Right cardiac atrium (tissue), 5 donors: ENCODE measurements around the gene UBE2F. TPM values are rescaled to one million over a fixed set of nuclear protein-coding genes. Genes with fewer than 3 reads are reported as not detected.

Source experiments
- ATAC-seq, 2 donors: fragments of 200-7000 bp; cut with Tn5 transposase; one replicate each; pipeline versions ENCODE4 v1.8.0 to v1.9.1; 2020; ENCODE audit warnings: moderate library complexity in 2 of 2, mild to moderate bottlenecking in 1 of 2
- DNase-seq, 3 donors: peaks; one replicate each; pipeline ENCODE4 v3.0.0-alpha.2; 2020
- H3K27ac ChIP-seq: one replicate; pipeline ENCODE4 v1.5.1; 2013; ENCODE audit warnings: mild to moderate bottlenecking, low read length, control low read depth, moderate library complexity
- H3K27me3 ChIP-seq: one replicate; pipeline ENCODE4 v1.6.1; 2013; ENCODE audit not compliant: control insufficient read depth, insufficient read depth
- H3K4me1 ChIP-seq: one replicate; pipeline ENCODE4 v1.6.1; 2013; ENCODE audit warnings: low read length; ENCODE audit not compliant: control insufficient read depth, insufficient read depth
- H3K4me3 ChIP-seq: one replicate; pipeline ENCODE4 v1.5.1; 2013; ENCODE audit warnings: low read length, control low read depth
- H3K9me3 ChIP-seq: one replicate; pipeline ENCODE4 v1.6.1; 2013; ENCODE audit warnings: low read length; ENCODE audit not compliant: control insufficient read depth
- WGBS: extraction: QIAGEN DNeasy Blood & Tissue Kit; methylation state at CpG from one replicate; pipeline ENCODE4 v1.1.7; 2013; 5-methylcytosine and 5-hydroxymethylcytosine counted together
- intact Hi-C, 4 donors: fragments of 100-400 bp; cut with DNase I; formaldehyde crosslinking; loops; one replicate each; pipeline versions ENCODE4 v1.11.0 to v1.14.0; 2022 to 2023
- polyA plus RNA-seq: library from polyadenylated mRNA; stranded (reverse); fragments of 200-250 nt; gene quantifications from one replicate; pipeline ENCODE4 v1.2.3, GENCODE V29; 2013
- total RNA-seq, 4 donors: library from RNA; stranded (reverse); fragmentation: NEBNext Ultra II Directional; extraction: Animal tissue kit (Norgen Biotek cat#: 25700); gene quantifications; one replicate each; pipeline ENCODE4 v1.2.1, GENCODE V29; 2021
- donor health status: healthy with polysubstance abuse.
- donor health status: DM: no; HTN: yes; CAD: no.
- donor health status: DM: no; HTN: no; CAD: no.
- donor health status: DM: no; HTN: yes; CAD: no; lungs with severe emphysema.
- donor health status: DM: yes; HTN: yes; CAD: no.

The UBE2F gene
- total and polyA plus RNA-seq, 5 donors, result 95.9 to 118 (median 106) TPM

DNA sequence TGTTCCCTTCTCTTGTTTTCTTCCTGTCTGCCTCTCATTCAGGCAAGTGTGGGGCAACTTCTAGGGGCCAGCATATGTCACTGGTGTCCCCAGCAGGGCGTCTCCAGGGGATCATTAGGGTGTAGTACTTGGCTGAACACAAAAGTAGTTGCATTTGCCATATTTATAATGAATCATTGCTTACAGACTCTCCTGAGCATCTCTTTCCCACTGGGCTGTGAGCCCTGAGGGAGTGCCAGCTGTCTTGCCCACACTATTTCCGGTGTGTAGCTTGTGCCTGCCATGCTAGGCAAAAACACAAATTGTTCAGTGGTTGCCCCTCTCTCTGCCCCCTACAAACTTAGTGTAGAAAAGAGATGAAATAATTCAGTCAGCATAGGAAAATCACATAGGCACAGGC, 53.1 kb downstream of the UBE2F start:
- Histone ChIP-seq H3K27ac (no peak overlapping the region), H3K27me3 (no peaks in the 10 kb centered on the region), H3K4me1 (peaks cover 2% of the 10 kb centered on the region), H3K4me3 (no peak overlapping the region), H3K9me3 (no peaks in the 10 kb centered on the region)
- ATAC-seq (no peak), DNase-seq (no peak)
- 97% methylated on average over 2 of the region's 2 CpGs for WGBS
- intact Hi-C loops, result no loop called here

DNA sequence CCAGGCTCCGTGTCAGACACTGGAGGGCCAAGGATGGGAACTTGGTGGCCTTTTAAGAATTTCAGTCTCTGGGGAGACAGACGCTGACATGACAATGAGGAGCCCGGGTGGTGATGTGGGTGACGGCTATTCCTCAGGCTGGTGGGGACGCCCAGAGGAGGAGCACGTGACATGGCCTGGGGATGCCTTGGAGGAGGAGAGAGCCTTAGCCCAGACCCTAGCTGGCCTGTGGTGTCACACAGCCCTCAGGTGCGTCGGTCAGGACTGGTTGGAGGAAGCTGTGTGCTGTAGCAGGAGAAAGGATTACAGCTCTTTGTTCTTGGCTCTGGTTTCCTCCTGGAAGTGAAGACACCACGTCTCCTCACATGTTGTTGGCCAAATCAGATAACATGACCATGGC, 54.0 kb downstream of the UBE2F start:
- no peak overlapping the region for H3K4me3 ChIP-seq
- no peak for ATAC-seq

DNA sequence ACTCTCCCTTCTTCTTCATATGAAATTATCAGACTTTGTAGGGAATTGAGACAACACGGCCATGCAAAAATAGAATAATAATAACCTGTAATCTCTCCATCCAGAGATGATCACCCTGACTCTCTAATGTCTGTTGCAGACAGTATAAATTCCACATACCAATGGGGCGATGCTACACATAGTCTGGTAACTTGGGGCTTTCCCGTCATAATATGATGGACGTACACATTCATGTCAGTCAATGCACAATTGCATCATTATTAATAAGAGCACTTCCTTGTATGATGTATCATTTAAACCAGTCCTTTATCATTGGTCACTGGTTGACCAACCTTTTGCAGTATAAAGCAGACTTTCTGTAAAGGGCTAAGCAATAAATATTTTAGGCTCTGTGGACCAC, 54.5 kb downstream of the UBE2F start:
- Histone ChIP-seq H3K4me3 (no peak overlapping the region), H3K9me3 (no peaks in the 10 kb centered on the region), H3K27ac (no peak overlapping the region), H3K27me3 (no peaks in the 10 kb centered on the region), H3K4me1 (peaks cover 2% of the 10 kb centered on the region)
- DNase-seq (no peak), ATAC-seq (no peak)
- intact Hi-C loops, result no loop called here
- 89% methylated on average over 4 of the region's 4 CpGs for WGBS

More for the DNA sequence above, 54.0 kb downstream of the UBE2F start:
- H3K4me1 ChIP-seq, result peaks cover 2% of the 10 kb centered on the region
- H3K9me3 ChIP-seq, result no peaks in the 10 kb centered on the region
- no peak for DNase-seq
- intact Hi-C loops, result no loop called here
- H3K27ac ChIP-seq, result no peak overlapping the region
- WGBS, result 83% methylated on average over 9 of the region's 9 CpGs
- no peaks in the 10 kb centered on the region for H3K27me3 ChIP-seq

DNA sequence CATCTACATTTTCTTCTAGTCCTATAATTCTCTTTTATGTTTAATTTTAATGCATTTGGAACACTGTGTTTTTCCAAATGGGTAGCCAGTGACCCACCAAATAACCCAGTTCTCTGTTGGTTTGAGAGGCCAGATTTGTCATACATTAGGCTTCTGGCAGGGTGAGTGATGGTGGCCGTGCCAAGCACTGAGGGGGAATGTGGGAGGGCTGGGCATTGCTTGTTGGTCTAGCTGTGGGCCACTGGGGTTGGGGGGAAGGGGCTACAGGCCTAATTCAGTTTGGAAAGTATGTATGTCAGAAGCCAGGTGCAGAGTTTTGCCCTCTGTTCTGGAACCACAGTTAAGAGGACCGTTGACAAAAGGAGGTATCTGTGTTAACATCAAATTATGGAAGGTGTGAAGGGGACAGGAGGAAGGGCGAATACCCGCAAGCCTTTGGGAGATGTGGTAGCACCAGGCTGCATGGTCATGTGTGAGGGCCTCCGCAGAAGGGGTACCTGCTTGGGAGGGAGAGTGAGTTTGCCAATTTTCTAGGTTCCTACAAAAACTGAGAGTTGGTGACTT, 55.9 kb downstream of the UBE2F start:
- intact Hi-C loops, result no loop called here
- ATAC-seq, result no peak
- 85% methylated on average over 5 of the region's 5 CpGs for WGBS
- H3K4me1 ChIP-seq, result peaks cover 2% of the 10 kb centered on the region
- DNase-seq, result no peak
- H3K4me3 ChIP-seq, result no peak overlapping the region
- no peaks in the 10 kb centered on the region for H3K27me3 ChIP-seq
- no peaks in the 10 kb centered on the region for H3K9me3 ChIP-seq
- H3K27ac ChIP-seq, result no peak overlapping the region

DNA sequence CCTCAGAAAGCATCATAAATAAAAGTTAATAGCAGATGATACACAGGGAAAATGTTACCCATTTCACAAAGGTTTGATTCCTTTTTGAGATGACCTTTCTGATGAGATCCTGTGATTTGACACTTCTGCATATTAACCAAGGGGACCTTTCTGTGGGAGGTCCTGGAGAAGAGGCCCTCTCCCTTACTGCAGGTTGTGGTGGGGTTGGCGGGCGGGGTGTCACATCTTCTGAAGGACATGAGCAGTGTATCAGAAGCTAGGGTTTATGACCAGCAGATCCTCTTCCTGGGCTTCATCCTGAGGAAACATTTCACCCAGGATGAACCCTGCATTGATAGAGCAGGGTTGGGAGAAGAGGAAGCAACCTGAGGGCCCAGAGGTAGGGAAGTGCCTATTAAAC, 56.8 kb downstream of the UBE2F start:
- H3K4me3 ChIP-seq, result no peak overlapping the region
- intact Hi-C loops, result no loop called here
- WGBS, result 97% methylated on average over 2 of the region's 2 CpGs

DNA sequence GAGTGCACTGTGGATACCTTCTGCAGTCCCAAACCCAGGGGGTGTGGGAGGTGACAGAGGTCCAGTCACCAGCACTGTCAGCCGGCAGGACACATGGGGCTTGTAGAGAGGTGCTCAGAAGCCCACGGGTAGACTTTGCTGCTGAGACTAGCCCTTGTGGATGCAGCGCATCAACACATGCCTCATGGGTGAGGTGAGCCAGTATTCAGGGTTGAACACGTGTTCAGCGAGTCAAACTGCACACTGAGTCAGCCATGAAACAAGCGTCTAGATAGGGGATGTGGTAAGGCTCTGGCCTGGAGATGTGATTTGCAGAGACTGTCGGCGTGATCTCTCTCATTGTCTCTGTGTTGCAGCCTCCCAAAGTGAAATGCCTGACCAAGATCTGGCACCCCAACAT, 58.2 kb downstream of the UBE2F start:
- Histone ChIP-seq H3K9me3 (no peaks in the 10 kb centered on the region), H3K4me1 (peaks cover 2% of the 10 kb centered on the region), H3K27me3 (no peaks in the 10 kb centered on the region), H3K4me3 (no peak overlapping the region), H3K27ac (no peak overlapping the region)
- intact Hi-C loops, result no loop called here
- WGBS, result 89% methylated on average over 8 of the region's 8 CpGs
- DNase-seq (no peak), ATAC-seq (no peak)

More for the DNA sequence above, 56.8 kb downstream of the UBE2F start:
- peaks cover 2% of the 10 kb centered on the region for H3K4me1 ChIP-seq
- H3K27me3 ChIP-seq, result no peaks in the 10 kb centered on the region
- H3K27ac ChIP-seq, result no peak overlapping the region
- DNase-seq (no peak), ATAC-seq (no peak)
- H3K9me3 ChIP-seq, result no peaks in the 10 kb centered on the region

DNA sequence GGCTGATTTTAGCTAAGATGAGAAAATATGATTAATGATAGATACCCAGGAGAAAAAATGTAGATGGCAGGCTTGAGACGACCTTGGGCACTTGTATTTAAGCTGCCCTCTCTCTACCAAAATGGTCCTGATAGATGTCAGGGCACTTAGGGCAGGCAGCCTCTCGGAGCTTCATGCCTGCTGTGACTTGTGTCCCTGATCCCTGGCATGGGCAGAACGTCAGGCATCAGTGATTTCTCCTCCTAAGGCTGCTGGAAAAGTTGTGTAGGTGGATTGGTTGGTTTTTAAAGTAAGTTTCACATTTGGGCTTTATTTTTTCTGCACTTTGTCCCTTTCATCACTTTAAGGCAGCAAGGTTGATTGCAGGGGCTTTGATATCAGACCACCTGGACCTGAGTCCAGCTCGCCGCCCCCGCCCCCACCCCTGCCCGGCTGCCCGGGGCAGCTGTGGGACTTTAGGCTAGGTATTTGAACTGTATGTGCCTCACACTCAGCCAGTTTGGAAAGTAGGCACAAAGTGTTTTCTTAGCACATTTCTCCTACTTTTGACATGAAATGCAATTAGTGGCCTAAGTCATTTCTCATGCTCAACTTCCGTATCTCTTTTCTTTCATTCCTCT, 59.0 kb downstream of the UBE2F start:
- H3K27me3 ChIP-seq, result no peaks in the 10 kb centered on the region
- ATAC-seq, result no peak
- intact Hi-C loops, result no loop called here
- no peak overlapping the region for H3K4me3 ChIP-seq
- WGBS, result 86% methylated on average over 9 of the region's 9 CpGs
- H3K27ac ChIP-seq, result no peak overlapping the region
- H3K9me3 ChIP-seq, result no peaks in the 10 kb centered on the region
- H3K4me1 ChIP-seq, result peaks cover 2% of the 10 kb centered on the region
- no peak for DNase-seq

DNA sequence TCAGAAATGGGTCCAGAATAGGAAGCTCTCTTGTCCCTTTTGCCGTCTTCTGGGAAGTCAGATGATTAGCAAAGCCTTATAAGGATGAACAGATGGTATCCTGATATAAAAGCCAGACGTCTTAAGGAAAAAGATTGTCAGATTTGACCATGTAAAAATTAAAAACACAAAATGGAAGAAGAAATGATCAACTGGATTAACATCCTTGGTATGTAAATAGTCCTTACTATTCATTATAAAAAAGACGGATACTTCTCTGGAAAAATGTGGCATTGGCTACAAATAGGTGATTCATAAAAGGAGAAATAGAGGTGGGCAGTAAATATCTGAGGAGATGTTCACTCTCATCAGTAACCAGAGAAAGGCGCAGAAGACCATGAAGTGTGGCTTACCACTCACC, 60.2 kb downstream of the UBE2F start:
- ATAC-seq, result no peak

DNA sequence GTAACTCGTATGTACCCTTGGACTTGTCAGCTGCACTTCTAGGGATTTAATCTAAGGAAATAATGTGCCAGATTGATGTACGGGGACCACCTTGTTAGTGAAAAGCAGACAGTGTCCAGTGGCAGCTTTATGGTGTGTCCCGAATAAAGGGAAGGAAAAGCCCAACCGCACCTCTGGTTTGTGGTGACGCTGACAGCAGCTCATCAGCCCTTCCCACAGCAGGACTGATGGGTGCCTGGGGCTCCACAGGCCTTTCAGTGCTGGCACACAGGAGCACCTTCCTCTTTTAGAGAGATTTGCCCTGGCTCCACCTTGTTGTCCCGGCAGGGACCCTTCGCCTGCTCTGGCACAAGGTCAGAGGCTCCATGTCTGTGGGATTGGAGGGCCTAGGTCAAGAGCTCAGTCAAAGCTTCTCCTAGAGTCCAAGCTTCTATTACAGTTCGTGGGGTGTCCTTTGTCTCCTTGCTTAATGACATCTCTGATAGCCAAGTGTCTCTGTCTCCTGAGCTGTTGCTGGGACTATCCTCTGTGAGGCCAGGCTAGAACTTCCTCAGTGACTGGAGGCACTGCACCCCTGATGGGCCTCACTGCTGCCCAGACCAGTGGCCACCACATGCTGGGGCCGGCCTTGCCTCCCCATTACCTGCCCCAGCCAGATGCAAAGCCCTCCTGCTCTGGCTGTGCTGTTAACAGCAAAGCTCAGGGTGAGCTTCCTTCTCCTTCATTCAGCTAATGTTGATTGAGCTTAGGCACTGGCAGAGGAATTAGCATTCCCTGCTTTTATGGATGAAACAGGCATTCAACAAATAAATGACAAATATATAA, 61.0 kb downstream of the UBE2F start:
- no peak for DNase-seq
- Histone ChIP-seq H3K9me3 (no peaks in the 10 kb centered on the region), H3K27me3 (no peaks in the 10 kb centered on the region), H3K4me1 (peaks cover under 1% of the 10 kb centered on the region), H3K27ac (no peak overlapping the region), H3K4me3 (no peak overlapping the region)
- WGBS, result 79% methylated on average over 9 of the region's 9 CpGs
- ATAC-seq, result no peak
- intact Hi-C loops, result no loop called here

More for the DNA sequence above, 60.2 kb downstream of the UBE2F start:
- intact Hi-C loops, result no loop called here
- 75% methylated on average over 4 of the region's 4 CpGs for whole genome bisulfite sequencing
- DNase-seq, result no peak
- Histone ChIP-seq H3K4me1 (peaks cover 2% of the 10 kb centered on the region), H3K27ac (no peak overlapping the region), H3K4me3 (no peak overlapping the region), H3K9me3 (no peaks in the 10 kb centered on the region), H3K27me3 (no peaks in the 10 kb centered on the region)

DNA sequence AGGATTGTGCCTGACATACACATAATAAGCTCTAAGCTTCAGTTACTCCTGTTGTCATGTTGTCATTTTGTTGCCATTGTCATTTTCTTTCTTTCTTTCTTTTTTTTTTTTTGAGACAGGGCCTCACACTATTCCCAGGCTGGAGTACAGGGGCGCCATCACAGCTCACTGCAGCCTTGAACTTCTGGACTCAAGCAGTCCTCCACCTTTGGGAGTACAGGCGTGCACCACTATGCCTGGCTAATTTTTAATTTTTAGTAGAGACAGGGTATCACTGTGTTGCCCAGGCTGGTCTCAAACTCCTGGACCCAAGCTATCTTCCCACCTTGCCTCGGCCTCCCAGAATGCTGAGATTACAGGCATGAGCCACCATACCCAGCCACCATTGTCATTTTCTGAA, 63.0 kb downstream of the UBE2F start:
- 97% methylated on average over 3 of the region's 3 CpGs for WGBS
- no peaks in the 10 kb centered on the region for H3K9me3 ChIP-seq
- H3K4me1 ChIP-seq, result no peaks in the 10 kb centered on the region
- no peaks in the 10 kb centered on the region for H3K27me3 ChIP-seq
- ATAC-seq (no peak), DNase-seq (no peak)
- no peak overlapping the region for H3K27ac ChIP-seq
- intact Hi-C loops, result no loop called here
- no peak overlapping the region for H3K4me3 ChIP-seq

DNA sequence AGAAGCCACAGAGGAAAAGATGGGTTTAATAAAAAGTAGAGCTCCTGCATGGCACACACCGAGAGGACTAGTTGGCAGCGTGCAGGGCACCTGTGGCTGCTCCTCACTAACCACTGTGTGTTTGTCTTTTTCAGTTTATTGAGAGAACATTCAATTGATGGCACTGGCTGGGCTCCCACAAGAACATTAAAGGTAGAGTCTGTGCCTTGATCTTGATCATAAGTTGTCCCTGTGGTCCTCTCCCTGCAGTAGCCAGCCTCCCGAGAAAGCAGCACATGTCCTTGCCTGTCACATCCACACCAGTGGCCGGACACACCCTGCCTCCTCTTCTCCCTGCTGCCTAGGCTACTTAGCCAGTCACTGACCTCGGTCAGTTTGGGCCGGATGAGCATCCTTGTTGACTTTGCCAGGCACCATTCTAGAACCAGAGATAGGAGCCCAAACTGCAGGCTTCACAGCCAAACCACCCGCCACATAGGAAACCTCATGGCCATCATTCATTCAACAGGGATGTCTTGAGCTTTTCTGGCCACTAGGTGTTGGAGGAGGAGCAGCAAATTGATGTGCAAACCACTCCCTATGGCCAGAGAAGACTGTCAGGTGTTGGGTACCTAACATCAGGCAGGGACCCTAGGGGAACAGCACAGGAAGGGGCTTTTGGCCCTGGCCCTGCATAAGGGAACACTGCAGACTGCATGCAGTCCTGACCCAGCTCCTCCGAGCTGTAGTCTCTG, 63.8 kb downstream of the UBE2F start:
- Histone ChIP-seq H3K27me3 (no peaks in the 10 kb centered on the region), H3K9me3 (no peaks in the 10 kb centered on the region), H3K27ac (no peak overlapping the region), H3K4me1 (no peaks in the 10 kb centered on the region), H3K4me3 (no peak overlapping the region)
- intact Hi-C loops, result no loop called here
- DNase-seq (no peak), ATAC-seq (no peak)
- WGBS, result 89% methylated on average over 8 of the region's 8 CpGs
